Common myeloid progenitor, CD34-positive (primary cell): Measurements from ENCODE around the gene CSMD2.

Source experiments
- CTCF ChIA-PET: fragments of 350-600 bp; sonication (Branson Sonifier 250); formaldehyde crosslinking; loops from one replicate; lab custom pipeline; 2021; ENCODE audit warnings: antibody characterized with exemption; lab: Charles Lee
- POLR2A ChIA-PET: fragments of 350-600 bp; sonication (Branson Sonifier 250); formaldehyde crosslinking; loops from one replicate; lab custom pipeline; 2021; ENCODE audit warnings: antibody characterized with exemption; lab: Charles Lee
- DNase-seq, 3 donors: peaks; one replicate each; pipeline versions ENCODE4 v3.0.0 to v3.0.0-alpha.2; 2013
- H3K27ac ChIP-seq, 2 experiments: 1 replicate in 1 of 2; 2 replicates in 1 of 2; pipeline ENCODE4 v1.7.0; 2013; ENCODE audit warnings: inconsistent platforms in 2 of 2, low read length in 2 of 2, mild to moderate bottlenecking in 2 of 2, low read depth in 1 of 2, moderate library complexity in 1 of 2; ENCODE audit not compliant: severe bottlenecking in 2 of 2, insufficient read depth in 1 of 2, poor library complexity in 1 of 2
- H3K27me3 ChIP-seq, 5 experiments: replicated peaks in 2 of 5; 1 replicate in 3 of 5; 2 replicates in 2 of 5; pipeline versions ENCODE4 v1.6.1 to v1.7.0; 2013; ENCODE audit warnings: low read length in 4 of 5, mild to moderate bottlenecking in 2 of 5, moderate library complexity in 2 of 5, inconsistent platforms in 1 of 5; ENCODE audit not compliant: insufficient read depth in 5 of 5, control insufficient read depth in 4 of 5
- H3K36me3 ChIP-seq, 4 experiments: 1 replicate in 2 of 4; 2 replicates in 2 of 4; pipeline versions ENCODE4 v1.6.1 to v1.7.0; 2013; ENCODE audit warnings: low read length in 3 of 4, control low read depth in 1 of 4, mild to moderate bottlenecking in 1 of 4; ENCODE audit not compliant: control insufficient read depth in 4 of 4, insufficient read depth in 4 of 4
- H3K4me1 ChIP-seq, 4 experiments: 1 replicate in 3 of 4; 2 replicates in 1 of 4; pipeline versions ENCODE4 v1.6.1 to v1.7.1; 2013; ENCODE audit warnings: low read length in 3 of 4, mild to moderate bottlenecking in 3 of 4, control low read depth in 1 of 4, inconsistent platforms in 1 of 4, moderate library complexity in 1 of 4; ENCODE audit not compliant: control insufficient read depth in 4 of 4, insufficient read depth in 4 of 4; ENCODE audit errors: control extremely low read depth in 1 of 4
- H3K4me3 ChIP-seq, 7 experiments: 1 replicate in 4 of 7; 2 replicates in 3 of 7; pipeline versions ENCODE4 v1.5.1 to v1.7.0; 2013; ENCODE audit warnings: mild to moderate bottlenecking in 7 of 7, low read length in 6 of 7, moderate library complexity in 6 of 7, inconsistent platforms in 2 of 7, low read depth in 2 of 7, control low read depth in 1 of 7; ENCODE audit not compliant: insufficient read depth in 4 of 7, control insufficient read depth in 1 of 7; ENCODE audit errors: extremely low read depth in 1 of 7
- H3K9me3 ChIP-seq, 5 experiments: 1 replicate in 4 of 5; 2 replicates in 1 of 5; pipeline versions ENCODE4 v1.6.1 to v1.7.1; 2013; ENCODE audit warnings: low read length in 4 of 5, mild to moderate bottlenecking in 2 of 5, inconsistent platforms in 1 of 5, low read depth in 1 of 5, moderate library complexity in 1 of 5; ENCODE audit not compliant: control insufficient read depth in 4 of 5, insufficient read depth in 2 of 5; ENCODE audit errors: control extremely low read depth in 1 of 5
- WGBS: methylation state at CpG from one replicate; pipeline ENCODE4 v1.1.5; 2013; ENCODE audit not compliant: insufficient coverage; 5-methylcytosine and 5-hydroxymethylcytosine counted together

Gene CSMD2

GRCh38 chr1:33802268-33802667 is 362.8 kb downstream of the CSMD2 start:
- no peak for DNase-seq
- ChIA-PET POLR2A (no interaction called here), CTCF (no interaction called here)
- Histone ChIP-seq H3K4me3 (no peak overlapping the region), H3K27ac (no peak overlapping the region), H3K27me3 (peaks cover 0 to 5% (median 0%) of the 10 kb centered on the region in 5 experiments), H3K9me3 (peaks cover 2 to 18% (median 4%) of the 10 kb centered on the region in 5 experiments), H3K36me3 (no peaks in the 10 kb centered on the region), H3K4me1 (no peaks in the 10 kb centered on the region)
- 100% methylated on average over 1 of the region's 2 CpGs for WGBS

- no peaks in the 10 kb centered on the region for H3K4me1 ChIP-seq
- H3K27ac ChIP-seq, result no peak overlapping the region
- H3K36me3 ChIP-seq, result no peaks in the 10 kb centered on the region
- no peak overlapping the region for H3K4me3 ChIP-seq
- POLR2A ChIA-PET, result no interaction called here
- H3K27me3 ChIP-seq, result peaks cover 0 to 5% (median 0%) of the 10 kb centered on the region in 5 experiments
- WGBS, result 93% methylated on average over 4 of the region's 6 CpGs
- CTCF ChIA-PET, result no interaction called here
- no peak for DNase-seq
- H3K9me3 ChIP-seq, result peaks cover 2 to 18% (median 9%) of the 10 kb centered on the region in 5 experiments
These were observed 367.2 kb downstream of the CSMD2 start for GRCh38 chr1:33797849-33798248.

GRCh38 chr1:33792651-33793050 is 372.4 kb downstream of the CSMD2 start:
- WGBS, result 86% methylated on average over 3 of the region's 4 CpGs
- H3K9me3 ChIP-seq, result peaks cover under 1 to 14% (median 9%) of the 10 kb centered on the region in 5 experiments

GRCh38 chr1:33792216-33792615 is 372.8 kb downstream of the CSMD2 start:
- no peak for DNase-seq
- no peaks in the 10 kb centered on the region for H3K4me1 ChIP-seq
- no peak overlapping the region for H3K4me3 ChIP-seq
- CTCF ChIA-PET, result no interaction called here
- peaks cover 0 to 10% (median 6%) of the 10 kb centered on the region in 5 experiments for H3K9me3 ChIP-seq
- POLR2A ChIA-PET, result no interaction called here
- H3K36me3 ChIP-seq, result no peaks in the 10 kb centered on the region
- no peak overlapping the region for H3K27ac ChIP-seq
- no CpG with 5 or more reads among the region's 4 CpGs for WGBS
- H3K27me3 ChIP-seq, result no peaks in the 10 kb centered on the region

More at GRCh38 chr1:33792651-33793050, 372.4 kb downstream of the CSMD2 start:
- Histone ChIP-seq H3K27me3 (no peaks in the 10 kb centered on the region), H3K36me3 (no peaks in the 10 kb centered on the region), H3K4me3 (no peak overlapping the region), H3K27ac (no peak overlapping the region), H3K4me1 (no peaks in the 10 kb centered on the region)
- ChIA-PET POLR2A (no interaction called here), CTCF (no interaction called here)
- DNase-seq, result no peak

- WGBS, result 100% methylated on average over 2 of the region's 2 CpGs
- Histone ChIP-seq H3K4me1 (no peaks in the 10 kb centered on the region), H3K36me3 (no peaks in the 10 kb centered on the region), H3K27me3 (peaks cover 0 to 2% (median 0%) of the 10 kb centered on the region in 5 experiments), H3K4me3 (no peak overlapping the region), H3K9me3 (peaks cover 0 to 10% (median 4%) of the 10 kb centered on the region in 5 experiments), H3K27ac (no peak overlapping the region)
- ChIA-PET POLR2A (no interaction called here), CTCF (no interaction called here)
- DNase-seq, result no peak
These were observed 373.8 kb downstream of the CSMD2 start for GRCh38 chr1:33791251-33791650.

- 89% methylated on average over 1 of the region's 1 CpG for WGBS
- DNase-seq, result no peak
- no peak overlapping the region for H3K27ac ChIP-seq
- peaks cover 0 to 7% (median 0%) of the 10 kb centered on the region in 5 experiments for H3K9me3 ChIP-seq
- H3K36me3 ChIP-seq, result no peaks in the 10 kb centered on the region
- H3K4me3 ChIP-seq, result no peak overlapping the region
- ChIA-PET CTCF (no interaction called here), POLR2A (no interaction called here)
- no peaks in the 10 kb centered on the region for H3K4me1 ChIP-seq
- H3K27me3 ChIP-seq, result peaks cover 0 to 2% (median 0%) of the 10 kb centered on the region in 5 experiments
These were observed 374.5 kb downstream of the CSMD2 start for GRCh38 chr1:33790577-33790976.

- Histone ChIP-seq H3K9me3 (no peaks in the 10 kb centered on the region), H3K36me3 (no peaks in the 10 kb centered on the region), H3K27me3 (peaks cover 0 to 17% (median 2%) of the 10 kb centered on the region in 5 experiments), H3K27ac (no peak overlapping the region), H3K4me1 (no peaks in the 10 kb centered on the region), H3K4me3 (no peak overlapping the region)
- POLR2A ChIA-PET, result no interaction called here
- DNase-seq, result no peak
- 92% methylated on average over 3 of the region's 3 CpGs for WGBS
- CTCF ChIA-PET, result no interaction called here
These were observed 380.2 kb downstream of the CSMD2 start for GRCh38 chr1:33784876-33785275.
